Body of pancreas (tissue), 4 donors: ENCODE measurements around the gene GSC2.

Experiments used
- CTCF ChIP-seq, 7 experiments: fragments of 450-650 bp in 4 of 7; fragments of 200-600 bp in 3 of 7; sonication (generic) in 3 of 7; IDR thresholded peaks; one replicate each; pipeline ENCODE4 v1.5.1; 2016 to 2019; ENCODE audit warnings: antibody characterized with exemption in 7 of 7
- POLR2A ChIP-seq, 3 donors: fragments of 450-650 bp; IDR thresholded peaks; one replicate each; pipeline ENCODE4 v1.6.1; 2016; ENCODE audit warnings: antibody characterized with exemption in 3 of 3, mild to moderate bottlenecking in 2 of 3

GRCh38 chr22:19182472-19183157, 32.5 kb upstream of the GSC2 start:
- TF ChIP-seq CTCF (IDR thresholded peaks at IDR 0.05) (no peak), POLR2A (IDR thresholded peaks at IDR 0.05) (no peak)
